ENCODE measurements around the gene LRRC59. TPM values are rescaled to one million over a fixed set of nuclear protein-coding genes. Genes with fewer than 3 reads are reported as not detected.

Gene LRRC59
- total and polyA plus RNA-seq, 11 donors, result 13.7 to 150 (median 28.6) TPM

- peaks cover 3 to 59% (median 49%) of the 10 kb centered on the region in 9 donors for H3K36me3 ChIP-seq
- no peak for ATAC-seq
These were observed 16.7 kb downstream of the LRRC59 start for GRCh38 chr17:50380369-50381259.

GRCh38 chr17:50379351-50380132, 17.8 kb downstream of the LRRC59 start:
- TF ChIP-seq POLR2A (IDR thresholded peaks at IDR 0.05) (no peak), CTCF (IDR thresholded peaks at IDR 0.05) (no peak)
- ATAC-seq (no peak), DNase-seq (no peak)
- no peak overlapping the region for H3K27ac ChIP-seq
- H3K4me1 ChIP-seq, result peaks cover 0 to 6% (median 0%) of the 10 kb centered on the region in 12 donors
- H3K9me3 ChIP-seq, result no peaks in the 10 kb centered on the region
- no peak overlapping the region for H3K4me3 ChIP-seq
- peaks cover 3 to 49% (median 38%) of the 10 kb centered on the region in 9 donors for H3K36me3 ChIP-seq
- WGBS, 4 donors, result 91 to 93% (median 92%) methylated on average over 6 of the region's 6 CpGs
- intact Hi-C loops (cut with DNase I), result loop anchor here in 1 of 10 donors (10.0 kb wide), 1 partner anchor 95 kb away; the partner anchor contains the start of gene RSAD1
- no peaks in the 10 kb centered on the region for H3K27me3 ChIP-seq

More at GRCh38 chr17:50380369-50381259, 16.7 kb downstream of the LRRC59 start:
- no peaks in the 10 kb centered on the region for H3K27me3 ChIP-seq
- no peak overlapping the region for H3K27ac ChIP-seq
- WGBS, 4 donors, result 87 to 92% (median 91%) methylated on average over 12 to 13 of the region's 13 CpGs
- TF ChIP-seq POLR2A (IDR thresholded peaks at IDR 0.05) (no peak), CTCF (IDR thresholded peaks at IDR 0.05) (no peak)
- peaks cover 0 to 6% (median 0%) of the 10 kb centered on the region in 12 donors for H3K4me1 ChIP-seq
- H3K9me3 ChIP-seq, result no peaks in the 10 kb centered on the region
- intact Hi-C loops (cut with DNase I), result no loop called here
- no peak overlapping the region for H3K4me3 ChIP-seq
- no peak for DNase-seq

GRCh38 chr17:50375858-50376538, 21.3 kb downstream of the LRRC59 start:
- H3K4me3 ChIP-seq, result no peak overlapping the region
- TF ChIP-seq POLR2A (IDR thresholded peaks at IDR 0.05) (no peak), CTCF (IDR thresholded peaks at IDR 0.05) (no peak)
- no peak for ATAC-seq
- no peak overlapping the region for H3K27ac ChIP-seq
- H3K27me3 ChIP-seq, result no peaks in the 10 kb centered on the region
- peaks cover 0 to 13% (median 3%) of the 10 kb centered on the region in 9 donors for H3K36me3 ChIP-seq
- intact Hi-C loops (cut with DNase I), result loop anchor here in 1 of 10 donors (10.0 kb wide), 1 partner anchor 99 kb away; the partner anchor contains the start of gene RSAD1
- H3K9me3 ChIP-seq, result no peaks in the 10 kb centered on the region
- no peak for DNase-seq
- peaks cover 0 to 22% (median 14%) of the 10 kb centered on the region in 12 donors for H3K4me1 ChIP-seq
- WGBS, 4 donors, result 77 to 80% (median 80%) methylated on average over 5 of the region's 5 CpGs
